Sigmoid colon (tissue), 4 donors: ENCODE data around the gene SLC35F1.

ENCODE experiments used
- CTCF ChIP-seq, 4 experiments: fragments of 450-650 bp in 3 of 4; fragments of 200-600 bp in 1 of 4; IDR thresholded peaks; one replicate each; pipeline ENCODE4 v1.5.1; 2016 to 2019; ENCODE audit warnings: antibody characterized with exemption in 4 of 4, mild to moderate bottlenecking in 3 of 4, moderate library complexity in 2 of 4
- EP300 ChIP-seq, 4 donors: sonication (generic); formaldehyde crosslinking; IDR thresholded peaks; one replicate each; pipeline ENCODE4 v1.6.1; 2017; ENCODE audit warnings: antibody characterized with exemption in 4 of 4
- POLR2A ChIP-seq, 2 donors: fragments of 450-650 bp; IDR thresholded peaks; one replicate each; pipeline ENCODE4 v1.6.1; 2016; ENCODE audit warnings: antibody characterized with exemption in 2 of 2, mild to moderate bottlenecking in 2 of 2, moderate library complexity in 2 of 2
- POLR2AphosphoS5 ChIP-seq, 4 donors: sonication (generic); formaldehyde crosslinking; IDR thresholded peaks; one replicate each; pipeline ENCODE4 v1.6.1; 2017; ENCODE audit warnings: antibody characterized with exemption in 4 of 4

- TF ChIP-seq POLR2A (IDR thresholded peaks at IDR 0.05): no peak
- TF ChIP-seq CTCF (IDR thresholded peaks at IDR 0.05): no peak
- no peak for TF ChIP-seq EP300 (IDR thresholded peaks at IDR 0.05)
- no peak for TF ChIP-seq POLR2AphosphoS5 (IDR thresholded peaks at IDR 0.05)
Observed at GRCh38 chr6:117916483-117916882, 9.4 kb downstream of the SLC35F1 start.
